Mesendoderm (in vitro differentiated cells): Measurements from ENCODE around the gene MROH2A.

Experiments
- DNase-seq: peaks from one replicate; pipeline ENCODE4 v3.0.0; 2013
- H2AK5ac ChIP-seq: 2 replicates; pipeline ENCODE4 v1.6.1; 2013; ENCODE audit warnings: low read length, inconsistent platforms
- H2BK120ac ChIP-seq: 2 replicates; pipeline ENCODE4 v1.6.1; 2013; ENCODE audit warnings: low read depth, mild to moderate bottlenecking, low read length, moderate library complexity, mixed read lengths
- H2BK15ac ChIP-seq: replicated peaks from 2 replicates; pipeline ENCODE4 v1.6.1; 2013; ENCODE audit warnings: low read depth, mild to moderate bottlenecking, moderate library complexity
- H2BK5ac ChIP-seq: 2 replicates; pipeline ENCODE4 v1.6.1; 2013; ENCODE audit warnings: low read length, inconsistent platforms
- H3K18ac ChIP-seq: 2 replicates; pipeline ENCODE4 v1.6.1; 2013; ENCODE audit warnings: mild to moderate bottlenecking, low read length, mixed read lengths
- H3K23ac ChIP-seq: one replicate; pipeline ENCODE4 v1.6.1; 2013; ENCODE audit warnings: low read length
- H3K27ac ChIP-seq: 2 replicates; pipeline ENCODE4 v1.5.1; 2013; ENCODE audit warnings: low read depth, mild to moderate bottlenecking, inconsistent platforms, low read length, moderate library complexity
- H3K27me3 ChIP-seq: 2 replicates; pipeline ENCODE4 v1.6.1; 2013; ENCODE audit warnings: low read length, control low read depth, mild to moderate bottlenecking, inconsistent platforms; ENCODE audit not compliant: insufficient read depth, poor library complexity
- H3K36me3 ChIP-seq: 2 replicates; pipeline ENCODE4 v1.6.1; 2013; ENCODE audit warnings: low read length, inconsistent platforms; ENCODE audit not compliant: control insufficient read depth, insufficient read depth
- H3K4ac ChIP-seq: one replicate; pipeline ENCODE4 v1.6.1; 2013; ENCODE audit warnings: low read depth, mild to moderate bottlenecking, low read length, moderate library complexity
- H3K4me1 ChIP-seq: 2 replicates; pipeline ENCODE4 v1.6.1; 2013; ENCODE audit warnings: low read depth, low read length, inconsistent platforms; ENCODE audit not compliant: control insufficient read depth
- H3K4me2 ChIP-seq: 2 replicates; pipeline ENCODE4 v1.6.1; 2013; ENCODE audit warnings: low read length
- H3K4me3 ChIP-seq: 2 replicates; pipeline ENCODE4 v1.5.1; 2013; ENCODE audit warnings: mild to moderate bottlenecking, low read length
- H3K56ac ChIP-seq: one replicate; pipeline ENCODE4 v1.6.1; 2013; ENCODE audit warnings: low read length
- H3K79me1 ChIP-seq: 2 replicates; pipeline ENCODE4 v1.6.1; 2013; ENCODE audit warnings: low read length, inconsistent platforms
- H3K79me2 ChIP-seq: 2 replicates; pipeline ENCODE4 v1.6.1; 2013; ENCODE audit warnings: mild to moderate bottlenecking, low read length; ENCODE audit not compliant: control insufficient read depth, insufficient read depth
- H3K9ac ChIP-seq: 2 replicates; pipeline ENCODE4 v1.6.1; 2013; ENCODE audit warnings: low read length, inconsistent platforms
- H4K5ac ChIP-seq: one replicate; pipeline ENCODE4 v1.6.1; 2013; ENCODE audit warnings: low read length
- H4K8ac ChIP-seq: one replicate; pipeline ENCODE4 v1.6.1; 2013; ENCODE audit warnings: low read depth, mild to moderate bottlenecking, control low read depth, low read length, moderate library complexity
- WGBS: extraction: QIAGEN DNeasy Blood & Tissue Kit; methylation state at CpG from one replicate; pipeline ENCODE4 v1.1.7; 2013; ENCODE audit warnings: low lambda C conversion rate, missing lambda C conversion rate; ENCODE audit not compliant: insufficient coverage; ENCODE audit errors: extremely low coverage; 5-methylcytosine and 5-hydroxymethylcytosine counted together

MROH2A gene

GRCh38 chr2:233816334-233816733 is 38.2 kb downstream of the MROH2A start:
- H3K79me2 ChIP-seq: no peaks in the 10 kb centered on the region
- H3K4me2 ChIP-seq: no peak overlapping the region
- H3K56ac ChIP-seq: no peak overlapping the region
- no peak overlapping the region for H2BK120ac ChIP-seq
- no peak for DNase-seq
- no peaks in the 10 kb centered on the region for H3K79me1 ChIP-seq
- H3K27ac ChIP-seq: no peak overlapping the region
- no peak overlapping the region for H3K4me3 ChIP-seq
- H3K27me3 ChIP-seq: no peaks in the 10 kb centered on the region
- no peak overlapping the region for H2BK15ac ChIP-seq
- no peak overlapping the region for H3K4ac ChIP-seq
- no peak overlapping the region for H4K8ac ChIP-seq
- no CpG with 5 or more reads among the region's 2 CpGs for WGBS
- H2BK5ac ChIP-seq: no peak overlapping the region
- no peak overlapping the region for H4K5ac ChIP-seq
- H2AK5ac ChIP-seq: no peak overlapping the region
- no peak overlapping the region for H3K9ac ChIP-seq
- no peaks in the 10 kb centered on the region for H3K36me3 ChIP-seq
- H3K18ac ChIP-seq: no peak overlapping the region
- no peaks in the 10 kb centered on the region for H3K4me1 ChIP-seq
- H3K23ac ChIP-seq: no peak overlapping the region

DNA sequence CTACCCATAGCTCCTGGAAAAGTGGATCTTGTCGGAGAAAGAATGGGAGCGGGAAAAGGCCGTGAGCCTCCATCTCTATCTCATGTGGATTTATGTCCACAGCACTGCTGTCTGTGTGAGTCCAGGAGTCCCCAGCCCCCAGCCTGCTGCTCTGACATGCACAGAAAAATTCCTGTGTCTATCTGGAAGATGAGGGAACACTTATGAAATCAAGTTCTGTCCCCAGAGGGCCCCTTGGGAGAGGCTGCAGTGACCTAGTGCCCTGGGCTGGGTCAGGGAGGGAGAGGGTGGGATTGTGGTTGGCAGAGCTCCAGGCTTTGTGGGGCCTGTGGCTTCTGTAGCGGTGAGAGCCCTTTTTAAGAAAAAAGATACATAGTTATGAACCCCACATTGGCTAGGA is 38.6 kb downstream of the MROH2A start:
- H3K9ac ChIP-seq: no peak overlapping the region
- H3K4ac ChIP-seq: no peak overlapping the region
- no peak overlapping the region for H3K56ac ChIP-seq
- H2BK5ac ChIP-seq: no peak overlapping the region
- no peak overlapping the region for H4K8ac ChIP-seq
- no peaks in the 10 kb centered on the region for H3K79me1 ChIP-seq
- H4K5ac ChIP-seq: no peak overlapping the region
- DNase-seq: no peak
- no peaks in the 10 kb centered on the region for H3K4me1 ChIP-seq
- WGBS: no CpG with 5 or more reads among the region's 4 CpGs
- H3K36me3 ChIP-seq: no peaks in the 10 kb centered on the region
- H2BK15ac ChIP-seq: no peak overlapping the region
- no peak overlapping the region for H3K4me3 ChIP-seq
- H3K23ac ChIP-seq: no peak overlapping the region
- H2AK5ac ChIP-seq: no peak overlapping the region
- no peaks in the 10 kb centered on the region for H3K79me2 ChIP-seq
- H3K4me2 ChIP-seq: no peak overlapping the region
- H3K27me3 ChIP-seq: no peaks in the 10 kb centered on the region
- H3K18ac ChIP-seq: no peak overlapping the region
- H2BK120ac ChIP-seq: no peak overlapping the region
- no peak overlapping the region for H3K27ac ChIP-seq

DNA sequence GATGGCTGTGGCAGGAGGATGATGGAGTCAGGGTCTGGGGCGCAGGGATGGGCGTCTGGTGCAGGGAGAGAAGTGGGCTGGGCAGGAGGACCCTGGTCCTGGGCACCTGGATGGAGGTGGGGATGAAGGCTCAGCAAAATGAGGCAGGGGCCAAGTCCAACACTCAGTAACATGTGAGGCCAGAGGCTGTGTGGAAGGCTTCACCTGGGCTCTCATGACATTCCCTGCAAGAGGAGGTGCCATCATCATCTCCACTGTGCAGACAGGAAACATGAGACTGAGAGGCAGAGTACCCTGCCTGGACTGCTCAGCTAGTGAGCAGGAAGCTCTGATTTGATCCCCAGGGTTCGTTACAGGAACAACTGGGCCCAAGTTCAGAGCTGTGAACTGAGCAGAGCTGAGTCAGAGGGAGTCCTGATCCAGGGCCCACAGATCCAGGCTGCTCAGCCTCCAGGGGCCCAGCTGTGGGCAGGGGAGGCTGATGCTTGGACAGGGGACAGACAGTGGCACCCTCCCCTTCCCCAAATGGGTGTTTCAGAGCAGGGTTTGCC is 39.3 kb downstream of the MROH2A start:
- Histone ChIP-seq H3K23ac (no peak overlapping the region), H3K36me3 (no peaks in the 10 kb centered on the region), H3K9ac (no peak overlapping the region), H3K79me1 (no peaks in the 10 kb centered on the region), H4K8ac (no peak overlapping the region), H2BK15ac (no peak overlapping the region), H3K18ac (no peak overlapping the region), H2BK5ac (no peak overlapping the region), H2BK120ac (no peak overlapping the region), H3K4me3 (no peak overlapping the region), H2AK5ac (no peak overlapping the region), H3K4ac (no peak overlapping the region), H3K79me2 (no peaks in the 10 kb centered on the region), H4K5ac (no peak overlapping the region), H3K56ac (no peak overlapping the region), H3K4me1 (no peaks in the 10 kb centered on the region), H3K4me2 (no peak overlapping the region), H3K27me3 (no peaks in the 10 kb centered on the region), H3K27ac (no peak overlapping the region)
- WGBS: no CpG with 5 or more reads among the region's 3 CpGs
- no peak for DNase-seq

DNA sequence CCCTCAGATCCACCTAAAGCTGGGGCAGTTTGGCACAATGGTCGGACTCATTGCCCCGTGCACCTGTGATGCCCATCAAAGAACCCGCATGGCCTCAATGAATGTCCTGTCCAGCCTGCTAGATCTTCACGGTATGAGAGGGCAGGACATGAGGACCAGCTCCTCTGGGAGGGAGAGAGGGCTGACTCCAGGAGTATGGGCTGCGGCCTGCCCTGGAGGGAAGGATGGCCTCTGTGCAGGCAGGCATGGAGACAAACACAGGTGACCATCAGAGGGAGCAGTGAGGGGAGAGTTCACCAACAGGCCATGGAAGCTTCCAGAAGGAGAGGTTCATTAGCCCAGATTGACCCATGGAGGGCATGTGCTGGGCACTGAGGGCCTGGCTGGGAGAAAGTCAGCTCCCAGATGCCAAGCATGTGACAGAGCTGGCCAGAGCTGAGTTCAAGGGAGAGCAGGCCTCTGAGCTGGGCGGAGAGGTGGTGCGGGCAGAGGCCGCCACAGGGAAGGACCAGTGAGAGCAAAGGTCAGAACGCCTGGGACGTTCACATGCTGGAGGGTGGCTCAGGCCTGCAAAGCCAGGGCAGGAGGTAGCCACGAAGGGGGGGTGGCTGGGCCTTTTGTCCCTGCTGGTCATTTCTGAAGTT is 40.0 kb downstream of the MROH2A start:
- H3K18ac ChIP-seq: no peak overlapping the region
- no peaks in the 10 kb centered on the region for H3K36me3 ChIP-seq
- H3K4me3 ChIP-seq: no peak overlapping the region
- no peak for DNase-seq
- H3K4me1 ChIP-seq: no peaks in the 10 kb centered on the region
- no peaks in the 10 kb centered on the region for H3K79me1 ChIP-seq
- H3K56ac ChIP-seq: no peak overlapping the region
- H4K8ac ChIP-seq: no peak overlapping the region
- H2BK5ac ChIP-seq: no peak overlapping the region
- no peak overlapping the region for H2BK120ac ChIP-seq
- no peak overlapping the region for H3K4ac ChIP-seq
- H3K23ac ChIP-seq: no peak overlapping the region
- H3K4me2 ChIP-seq: no peak overlapping the region
- H2AK5ac ChIP-seq: no peak overlapping the region
- WGBS: no CpG with 5 or more reads among the region's 11 CpGs
- no peak overlapping the region for H2BK15ac ChIP-seq
- no peak overlapping the region for H4K5ac ChIP-seq
- no peak overlapping the region for H3K9ac ChIP-seq
- H3K79me2 ChIP-seq: no peaks in the 10 kb centered on the region
- H3K27me3 ChIP-seq: no peaks in the 10 kb centered on the region
- no peak overlapping the region for H3K27ac ChIP-seq

DNA sequence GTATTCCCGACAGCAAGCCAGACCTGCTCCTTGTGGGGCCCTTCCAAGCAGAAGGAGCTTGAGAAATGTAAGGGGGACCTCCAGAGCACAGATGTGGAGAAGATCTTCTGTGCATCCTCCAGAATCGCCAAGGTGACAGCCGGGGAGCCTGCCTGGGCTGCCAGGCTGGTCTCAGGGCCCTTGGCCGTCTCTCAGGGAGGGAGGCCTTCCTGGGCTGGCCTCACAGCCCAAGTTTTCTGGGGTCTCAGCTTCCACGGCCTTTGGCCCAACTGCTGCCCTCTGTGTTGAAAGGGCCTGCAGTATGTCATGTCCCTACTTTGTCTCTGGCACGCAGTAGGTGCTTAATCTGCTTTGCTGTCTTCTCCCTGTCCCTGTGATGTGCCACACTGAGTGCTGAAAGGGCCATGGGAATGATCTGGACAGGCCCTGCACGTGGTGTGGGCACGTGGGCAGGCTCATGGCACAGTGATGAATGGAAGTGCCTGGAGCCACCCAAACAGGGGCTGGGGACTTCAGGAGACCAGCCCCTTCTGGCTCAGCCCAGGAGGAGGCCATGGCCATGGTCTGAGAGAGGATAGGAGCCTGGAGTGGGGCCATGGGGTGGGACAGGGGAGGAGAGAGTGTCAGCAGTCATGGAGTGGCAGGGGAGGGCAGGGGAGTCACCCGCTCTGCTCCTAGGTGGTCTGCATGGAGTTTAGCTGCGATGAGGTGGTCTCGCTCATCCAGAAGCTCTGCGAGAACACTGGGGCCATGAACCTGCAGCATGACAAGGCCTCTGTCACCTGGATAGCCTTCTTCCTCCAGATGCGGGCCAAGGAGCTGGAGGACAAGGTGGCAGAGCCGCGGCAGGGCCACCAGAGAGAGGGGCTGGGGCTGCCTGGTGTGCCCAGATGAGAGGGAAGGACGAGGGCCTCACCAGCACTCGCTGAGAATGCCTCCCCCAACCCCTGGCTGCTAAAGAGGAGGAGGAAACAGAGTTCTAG is 40.8 kb downstream of the MROH2A start:
- no peak overlapping the region for H2BK5ac ChIP-seq
- no peaks in the 10 kb centered on the region for H3K36me3 ChIP-seq
- no peak overlapping the region for H4K8ac ChIP-seq
- no peak overlapping the region for H3K4me2 ChIP-seq
- H3K27ac ChIP-seq: no peak overlapping the region
- H2BK120ac ChIP-seq: no peak overlapping the region
- H3K4ac ChIP-seq: no peak overlapping the region
- no peak for DNase-seq
- H4K5ac ChIP-seq: no peak overlapping the region
- no peaks in the 10 kb centered on the region for H3K4me1 ChIP-seq
- H3K27me3 ChIP-seq: no peaks in the 10 kb centered on the region
- H3K79me2 ChIP-seq: no peaks in the 10 kb centered on the region
- H3K4me3 ChIP-seq: no peak overlapping the region
- WGBS: no CpG with 5 or more reads among the region's 17 CpGs
- H3K56ac ChIP-seq: no peak overlapping the region
- no peak overlapping the region for H3K18ac ChIP-seq
- H3K79me1 ChIP-seq: no peaks in the 10 kb centered on the region
- H3K9ac ChIP-seq: no peak overlapping the region
- H3K23ac ChIP-seq: no peak overlapping the region
- no peak overlapping the region for H2BK15ac ChIP-seq
- H2AK5ac ChIP-seq: no peak overlapping the region
